Measurements from ENCODE around the gene MLLT1. TPM values are rescaled to one million over a fixed set of nuclear protein-coding genes. Genes with fewer than 3 reads are reported as not detected.
A peak's percentile ranks its signal among the peaks of the same experiment; 100 is the strongest.

The MLLT1 gene
- total and polyA plus RNA-seq, 10 of the 15 experiments (the other 5 are each of a cell fraction or from before 2014, with no cell fraction given), result 0.16 to 61.1 (median 8.5) TPM

DNA sequence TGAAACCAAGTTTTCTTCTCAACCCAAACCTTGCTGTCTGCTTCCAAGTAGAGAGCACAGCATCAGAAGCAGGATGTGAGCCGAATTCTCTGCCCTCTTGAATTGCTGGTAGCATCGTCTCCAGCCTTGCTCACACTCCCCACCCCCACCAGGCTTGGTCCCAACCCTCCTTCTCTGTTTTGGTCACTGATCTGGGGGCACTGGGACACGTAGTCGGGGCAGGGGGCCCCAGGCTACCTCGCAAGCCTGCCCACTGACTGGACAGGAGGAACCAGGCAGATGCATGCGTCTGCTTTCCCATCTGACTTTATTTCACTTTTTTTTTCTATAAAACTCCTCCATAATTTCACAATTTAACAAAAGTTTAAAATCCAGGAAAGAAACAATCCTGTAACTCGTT, 69.7 kb downstream of the MLLT1 start:
- no peaks in the 10 kb centered on the region for H3K9me3 ChIP-seq (replicated peaks; ENCODE audit: control insufficient read depth, insufficient read depth, low read length)
- no peak overlapping the region for H2AFZ ChIP-seq (ENCODE audit: control insufficient read depth, low read depth, low read length)
- ATAC-seq (no peak), DNase-seq (ENCODE audit: low read depth, low spot score) (no peak), FAIRE-seq (no peak)
- H3K4me2 ChIP-seq (ENCODE audit: control insufficient read depth, insufficient read depth), result no peak overlapping the region
- no peaks in the 10 kb centered on the region for H3K4me1 ChIP-seq (ENCODE audit: control insufficient read depth, insufficient read depth, low read length)
- ChIA-PET RAD21 (ENCODE audit: unreplicated experiment) (no interaction called here), CTCF (no interaction called here), SMC1A (ENCODE audit: uncharacterized antibody, unreplicated experiment) (no interaction called here), POLR2A (no interaction called here)
- no peaks in the 10 kb centered on the region for H3K79me2 ChIP-seq (ENCODE audit: control insufficient read depth, insufficient read depth, low read length)
- H4K20me1 ChIP-seq (ENCODE audit: control insufficient read depth, insufficient read depth), result no peaks in the 10 kb centered on the region
- in situ Hi-C loops (cut with MboI), result no loop called here
- no peaks in the 10 kb centered on the region; a peak in 2 of 4 replicates for H3K36me3 ChIP-seq (ENCODE audit: control insufficient read depth in 2 of 2, insufficient read depth in 2 of 2, low read length in 1 of 2)
- WGBS (ENCODE audit: insufficient coverage, insufficient replicate concordance, low lambda C conversion rate, missing lambda C conversion rate), result 70% methylated on average over 7 of the region's 7 CpGs
- intact Hi-C loops (cut with micrococcal nuclease; ENCODE audit: unreplicated experiment), result no loop called here
- no TSS peak for BruUV-seq (replicated peaks)
- H3K4me3 ChIP-seq, result no peak overlapping the region
- H3K27ac ChIP-seq (ENCODE audit: control insufficient read depth, insufficient read depth), result no peak overlapping the region
- H3K9ac ChIP-seq (ENCODE audit: control insufficient read depth, insufficient read depth, low read length), result no peak overlapping the region
- TF ChIP-seq DPF2 (IDR thresholded peaks at IDR 0.05), result no peak
- no peak for TF ChIP-seq ZNF274 (IDR thresholded peaks at IDR 0.05; ENCODE audit: insufficient read depth, insufficient read length)
- TF ChIP-seq NFYB (IDR thresholded peaks at IDR 0.05; ENCODE audit: insufficient read depth, low read depth, low read length), result no peak
- TF ChIP-seq IRF3 (IDR thresholded peaks at IDR 0.05), result no peak
- TF ChIP-seq ZNF384 (IDR thresholded peaks at IDR 0.05; ENCODE audit: borderline replicate concordance, low read depth, low read length), result no peak
- TF ChIP-seq POU2F2 (IDR thresholded peaks at IDR 0.05; ENCODE audit: borderline replicate concordance, low read depth, low read length), result no peak
- H3K27me3 ChIP-seq (replicated peaks in 1 of 2; ENCODE audit: control insufficient read depth in 2 of 2, insufficient read depth in 2 of 2, low read length in 1 of 2), result no peaks in the 10 kb centered on the region

GRCh38 chr19:6209680-6210079, 70.1 kb downstream of the MLLT1 start:
- Histone ChIP-seq H3K36me3 (ENCODE audit: control insufficient read depth in 2 of 2, insufficient read depth in 2 of 2, low read length in 1 of 2) (no peaks in the 10 kb centered on the region; a peak in 2 of 4 replicates), H3K79me2 (ENCODE audit: control insufficient read depth, insufficient read depth, low read length) (no peaks in the 10 kb centered on the region), H3K9me3 (replicated peaks; ENCODE audit: control insufficient read depth, insufficient read depth, low read length) (no peaks in the 10 kb centered on the region), H3K4me1 (ENCODE audit: control insufficient read depth, insufficient read depth, low read length) (no peaks in the 10 kb centered on the region), H3K9ac (ENCODE audit: control insufficient read depth, insufficient read depth, low read length) (no peak overlapping the region), H3K27ac (ENCODE audit: control insufficient read depth, insufficient read depth) (no peak overlapping the region), H2AFZ (ENCODE audit: control insufficient read depth, low read depth, low read length) (no peak overlapping the region), H3K4me3 (no peak overlapping the region), H4K20me1 (ENCODE audit: control insufficient read depth, insufficient read depth) (no peaks in the 10 kb centered on the region), H3K4me2 (ENCODE audit: control insufficient read depth, insufficient read depth) (no peak overlapping the region), H3K27me3 (replicated peaks in 1 of 2; ENCODE audit: control insufficient read depth in 2 of 2, insufficient read depth in 2 of 2, low read length in 1 of 2) (no peaks in the 10 kb centered on the region)
- ATAC-seq (no peak), DNase-seq (ENCODE audit: low read depth, low spot score) (no peak), FAIRE-seq (no peak)
- CTCF ChIA-PET, result no interaction called here
- in situ Hi-C loops (cut with MboI), result no loop called here
- intact Hi-C loops (cut with micrococcal nuclease; ENCODE audit: unreplicated experiment), result no loop called here
- no TSS peak for BruUV-seq (replicated peaks)
- RAD21 ChIA-PET (ENCODE audit: unreplicated experiment), result no interaction called here
- TF ChIP-seq POLR2AphosphoS2 (IDR thresholded peaks at IDR 0.05; ENCODE audit: low read depth, low read length), result no peak
- no peak for TF ChIP-seq CEBPB (IDR thresholded peaks at IDR 0.05; ENCODE audit: borderline replicate concordance in 1 of 2, low read depth in 2 of 2, low read length in 2 of 2)
- peak; percentile 67 for TF ChIP-seq HDGF (IDR thresholded peaks at IDR 0.05)
- POLR2A ChIA-PET, result no interaction called here
- SMC1A ChIA-PET (ENCODE audit: uncharacterized antibody, unreplicated experiment), result no interaction called here
- 50% methylated on average over 2 of the region's 4 CpGs for WGBS (ENCODE audit: insufficient coverage, insufficient replicate concordance, low lambda C conversion rate, missing lambda C conversion rate)
